NCI-H82 treated with DMSO at 0.1 percent for 48 hours (cell line): ENCODE data around the gene LRMDA.

ENCODE experiments used
- DNase-seq: peaks from one replicate; lab custom pipeline; 2025; ENCODE audit not compliant: unreplicated experiment; lab: John Stamatoyannopoulos, UW

The LRMDA gene

GRCh38 chr10:75418712-75419111 is 12.7 kb upstream of the LRMDA start:
- DNase-seq, result no peak

GRCh38 chr10:75422913-75423312 is 8.5 kb upstream of the LRMDA start:
- no peak for DNase-seq

GRCh38 chr10:75424571-75424970 is 6.9 kb upstream of the LRMDA start:
- DNase-seq, result no peak

GRCh38 chr10:75425291-75426079 is 5.9 kb upstream of the LRMDA start:
- no peak for DNase-seq

GRCh38 chr10:75426880-75427279 is 4.5 kb upstream of the LRMDA start:
- DNase-seq, result no peak

GRCh38 chr10:75427951-75428350 is 3.5 kb upstream of the LRMDA start:
- DNase-seq, result no peak

GRCh38 chr10:75428434-75429158 is 2.8 kb upstream of the LRMDA start:
- no peak for DNase-seq

GRCh38 chr10:75429159-75429827 is 2.1 kb upstream of the LRMDA start:
- no peak for DNase-seq

- DNase-seq, result no peak
Measured at GRCh38 chr10:75430000-75430763, 1.2 kb upstream of the LRMDA start.

GRCh38 chr10:75432176-75432575 is 752 bp downstream of the LRMDA start:
- DNase-seq, result no peak

GRCh38 chr10:75432763-75433162 is 1.3 kb downstream of the LRMDA start:
- no peak for DNase-seq

GRCh38 chr10:75433216-75433615 is 1.8 kb downstream of the LRMDA start:
- no peak for DNase-seq

GRCh38 chr10:75434291-75434690 is 2.9 kb downstream of the LRMDA start:
- no peak for DNase-seq

- no peak for DNase-seq
Measured at GRCh38 chr10:75435291-75435690, 3.9 kb downstream of the LRMDA start.

GRCh38 chr10:75436896-75437295 is 5.5 kb downstream of the LRMDA start:
- DNase-seq, result no peak

GRCh38 chr10:75437693-75438092 is 6.3 kb downstream of the LRMDA start:
- DNase-seq, result no peak

- DNase-seq, result no peak
Measured at GRCh38 chr10:75438275-75438674, 6.9 kb downstream of the LRMDA start.

- no peak for DNase-seq
Measured at GRCh38 chr10:75439811-75440210, 8.4 kb downstream of the LRMDA start.

- no peak for DNase-seq
Measured at GRCh38 chr10:75440271-75440793, 8.9 kb downstream of the LRMDA start.

- DNase-seq, result no peak
Measured at GRCh38 chr10:75441196-75441595, 9.8 kb downstream of the LRMDA start.

- DNase-seq, result no peak
Measured at GRCh38 chr10:75441682-75442081, 10.3 kb downstream of the LRMDA start.
